HG03558 (cell line): ENCODE data around the gene PEPD.

Source experiments
- ATAC-seq: cut with Tn5 transposase; IDR thresholded peaks from one replicate; pipeline ENCODE4 v1.9.1; 2021; ENCODE audit warnings: moderate number of reproducible peaks; ENCODE audit not compliant: unreplicated experiment; ENCODE audit errors: extremely low read depth

The PEPD gene

DNA sequence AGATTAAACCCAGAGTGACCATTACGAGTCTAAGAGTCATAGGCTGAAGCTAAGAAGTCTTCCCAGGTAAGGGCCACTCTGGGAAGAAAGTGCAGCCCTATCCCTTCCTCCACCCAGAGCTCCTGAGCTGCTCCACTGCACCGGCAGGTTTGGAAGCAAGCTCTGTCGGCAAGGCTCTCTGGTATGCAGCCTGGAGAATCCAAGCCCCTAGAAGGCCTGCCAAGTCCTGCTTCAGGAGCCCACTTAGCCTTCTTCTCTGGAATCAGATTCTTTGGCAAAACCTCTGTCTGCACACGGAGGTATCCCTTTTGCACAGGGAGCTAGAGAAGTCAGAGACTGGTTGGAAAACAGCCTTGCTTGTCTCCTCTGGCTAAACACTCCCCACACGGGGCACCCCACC, 89.6 kb downstream of the PEPD start:
- no peak for ATAC-seq

DNA sequence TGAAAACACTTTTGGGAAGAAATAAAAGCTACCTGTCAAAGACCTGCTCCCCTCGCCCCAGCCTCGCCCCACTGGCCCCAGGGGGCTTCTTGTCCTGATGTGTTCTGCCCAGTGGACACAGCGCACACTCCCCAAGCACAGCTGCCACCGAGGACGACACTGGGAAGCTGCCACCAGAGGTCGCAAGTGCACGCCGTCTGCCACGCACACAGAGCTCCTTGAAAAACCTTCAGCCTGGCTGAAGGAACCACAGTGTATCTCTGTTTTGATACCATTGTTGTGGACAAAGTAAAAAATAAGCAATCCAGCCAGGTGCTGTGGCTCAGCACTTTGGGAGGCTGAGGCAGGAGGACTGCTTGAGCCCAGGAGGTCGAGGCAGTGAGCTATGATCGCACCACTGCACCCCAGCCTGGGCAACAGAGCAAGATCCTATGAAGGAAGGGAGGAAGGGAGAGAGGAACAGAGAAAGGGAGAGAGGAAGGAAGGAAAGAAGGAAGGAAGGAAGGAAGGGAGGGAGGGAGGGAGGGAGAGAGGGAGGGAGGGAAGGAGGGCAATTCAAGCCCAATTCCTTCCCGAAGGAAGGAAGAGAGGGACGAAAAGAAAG, 90.8 kb downstream of the PEPD start:
- ATAC-seq = no peak

DNA sequence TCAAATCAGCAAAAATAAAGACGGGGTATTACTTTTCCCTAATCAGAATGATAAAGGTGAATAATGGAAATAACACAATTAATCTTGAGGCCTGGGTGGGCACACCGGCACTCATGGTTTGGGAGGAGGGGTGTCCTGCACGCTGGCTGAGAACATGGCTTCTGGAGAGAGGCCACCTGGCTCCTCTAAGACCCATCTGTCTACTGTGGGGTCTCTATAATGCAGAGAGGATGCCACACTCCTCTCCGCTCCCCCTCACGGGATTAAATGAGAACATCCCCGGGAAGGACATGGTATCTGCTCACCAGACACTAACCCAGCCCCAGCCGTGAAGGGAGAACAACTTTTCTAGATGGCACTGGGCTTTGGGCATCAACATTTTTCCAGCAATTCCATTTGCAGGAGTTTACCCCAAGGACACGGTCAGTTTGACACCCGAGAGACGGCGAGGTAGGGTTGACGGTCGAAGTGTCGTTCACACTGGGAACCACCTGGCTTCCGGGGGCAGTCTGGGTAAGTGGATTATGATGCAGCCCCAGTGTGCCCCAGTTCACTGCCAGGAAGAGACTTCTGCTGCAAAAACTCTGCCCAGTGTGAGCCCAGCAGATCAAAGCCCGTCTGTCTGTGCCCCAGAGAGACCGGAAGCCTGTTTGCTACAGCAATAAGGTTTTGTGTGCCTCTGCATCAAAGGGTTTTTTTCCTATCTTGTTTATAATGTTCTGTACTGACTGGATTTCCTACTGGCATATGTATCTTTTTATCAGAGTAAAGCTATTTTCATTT, 91.5 kb downstream of the PEPD start:
- no peak for ATAC-seq

DNA sequence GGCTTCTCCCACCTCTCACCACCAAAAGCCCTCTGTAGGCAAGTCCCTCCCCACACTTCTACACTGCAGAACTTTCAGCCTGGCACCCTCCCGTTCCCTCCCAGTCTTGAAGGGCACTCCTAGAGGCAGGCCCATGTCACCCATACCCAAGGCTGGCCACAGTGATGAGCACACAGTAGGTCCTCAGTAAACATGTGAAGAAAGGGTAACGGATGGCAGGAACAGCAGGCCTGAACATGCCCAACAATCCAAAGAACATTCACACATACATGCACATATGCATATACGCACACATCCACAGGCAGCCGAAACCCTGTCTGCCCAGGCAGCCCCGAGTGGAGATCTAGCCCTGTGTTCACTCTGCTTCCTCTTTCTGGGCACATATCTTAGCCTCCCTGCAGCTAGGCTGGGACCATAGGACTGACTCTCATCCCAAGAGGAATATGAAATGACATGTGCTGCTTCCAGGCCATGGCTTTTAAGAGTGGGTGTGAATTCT, 92.9 kb downstream of the PEPD start:
- ATAC-seq = no peak

DNA sequence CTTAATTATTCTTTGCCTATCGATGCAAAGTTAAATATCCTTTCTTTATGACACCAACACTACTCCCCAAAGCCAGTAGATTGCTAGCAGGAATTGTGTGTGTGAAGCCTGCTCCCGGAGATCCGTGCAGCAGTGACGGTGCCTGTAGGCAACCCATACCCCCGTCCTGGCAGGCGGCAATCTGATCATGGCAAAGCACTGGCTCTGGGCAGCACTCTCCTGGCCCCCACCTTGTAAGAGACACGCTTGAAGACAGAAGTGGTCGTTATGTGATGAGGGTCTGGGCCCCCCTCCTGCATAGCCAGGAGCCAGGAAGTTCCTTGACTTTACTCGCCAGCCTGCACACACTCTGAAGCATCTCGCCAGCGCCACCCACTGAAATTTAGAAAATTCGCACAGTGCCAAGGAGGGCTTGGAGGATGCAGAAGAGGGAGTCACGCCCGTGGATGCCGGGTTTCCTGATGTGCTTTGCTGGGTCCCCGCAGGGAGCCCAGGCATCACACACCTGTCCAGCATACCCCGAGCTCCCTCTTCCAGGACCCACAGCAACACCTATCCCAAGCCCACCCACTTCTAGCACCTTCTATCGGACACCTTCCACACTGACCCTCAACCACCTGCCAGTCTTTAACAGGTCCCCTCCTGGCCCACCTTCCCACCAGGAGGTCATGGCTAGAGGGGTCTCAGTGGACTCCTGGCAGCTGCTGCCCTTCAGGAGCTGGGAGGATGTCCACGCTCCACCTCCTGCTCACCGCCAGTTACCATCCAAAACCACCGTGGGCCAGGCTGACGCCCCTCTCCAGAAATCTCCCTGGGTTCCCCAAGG, 93.6 kb downstream of the PEPD start:
- ATAC-seq = no peak

DNA sequence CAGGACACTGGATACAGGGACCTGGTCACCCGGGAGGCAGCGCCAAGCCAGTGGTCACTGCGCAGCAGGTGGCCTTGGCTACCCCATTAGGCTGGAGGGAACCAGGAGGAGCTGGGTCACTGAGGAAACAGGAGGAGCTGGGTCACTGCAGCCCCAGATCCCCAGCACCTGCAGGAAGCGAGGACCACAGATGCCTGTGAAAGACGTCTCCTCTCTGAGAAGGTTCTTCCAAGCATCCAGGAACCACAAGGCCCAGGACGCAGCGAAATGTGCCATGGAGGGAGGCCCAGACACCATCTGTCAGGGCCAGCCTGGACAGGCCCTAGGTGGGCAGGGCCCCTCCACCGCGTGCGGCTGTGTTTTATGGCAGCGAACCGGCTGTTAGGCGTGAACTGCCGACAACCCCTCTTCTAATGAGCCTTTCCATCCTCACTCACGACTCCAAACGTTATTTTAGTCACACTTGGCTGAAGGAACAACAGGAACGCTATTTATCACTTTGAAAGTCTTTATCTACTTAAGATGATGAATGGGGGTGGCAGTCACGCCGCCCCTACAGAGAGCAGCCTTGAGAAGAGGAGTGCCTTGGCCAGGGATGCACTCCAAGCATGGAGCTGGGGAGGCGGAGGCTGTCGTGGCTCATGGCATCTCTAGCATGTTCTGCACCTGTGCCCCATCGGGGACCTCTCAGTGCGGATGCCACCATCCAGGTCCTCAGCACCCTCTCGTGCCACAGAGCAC, 94.8 kb downstream of the PEPD start:
- no peak for ATAC-seq

DNA sequence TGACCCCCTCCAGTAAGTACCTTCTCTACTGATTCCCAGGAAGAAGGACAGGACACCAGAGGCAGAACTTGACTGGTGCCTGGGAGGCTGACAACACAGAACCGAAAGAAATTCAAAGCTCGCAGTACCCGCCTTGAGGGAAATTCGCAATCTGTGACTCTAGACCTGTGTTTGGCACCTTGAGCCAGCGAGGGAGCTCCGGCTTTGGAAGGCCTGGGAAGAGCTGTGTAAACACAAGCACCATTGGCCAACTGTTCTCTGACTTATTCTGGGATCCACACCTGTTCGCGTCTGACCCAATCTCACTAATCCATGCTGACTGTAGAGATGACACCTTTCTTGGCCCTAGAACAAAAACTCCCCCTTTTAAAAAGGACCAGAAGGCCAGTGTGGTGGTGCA, 97.4 kb downstream of the PEPD start:
- ATAC-seq = no peak

DNA sequence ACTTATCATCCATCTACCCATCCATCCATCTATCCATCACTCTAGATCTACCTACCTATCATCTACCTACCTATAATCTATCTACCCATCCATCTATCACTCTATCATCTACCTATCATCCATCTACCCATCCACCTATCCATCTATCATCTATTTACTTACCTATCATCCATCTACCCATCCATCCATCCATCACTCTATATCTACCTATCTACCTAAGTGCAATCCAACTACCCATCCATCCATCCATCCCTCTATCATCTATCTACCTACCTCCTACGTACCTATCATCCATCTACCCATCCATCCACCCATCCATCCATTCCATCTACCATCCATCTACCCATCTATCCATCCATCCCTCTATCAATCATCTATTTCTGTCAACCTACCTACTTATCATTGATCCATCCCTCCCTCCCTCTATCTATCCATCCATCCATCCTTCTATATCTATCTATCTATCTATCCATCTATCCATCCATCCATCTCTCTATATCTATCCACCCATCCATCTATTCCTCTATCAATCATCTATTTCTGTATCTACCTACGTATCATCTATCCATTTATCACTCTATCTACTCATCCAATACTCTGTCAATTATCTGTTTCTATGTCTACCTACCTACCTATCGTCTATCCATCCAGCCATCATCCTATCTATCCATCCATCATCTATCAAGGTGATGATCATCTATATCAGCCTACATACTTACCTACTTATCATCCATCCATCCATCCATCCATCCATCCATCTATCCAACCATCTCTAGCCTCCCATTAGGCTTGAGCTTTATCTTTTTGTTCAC, 99.0 kb downstream of the PEPD start:
- ATAC-seq = no peak

DNA sequence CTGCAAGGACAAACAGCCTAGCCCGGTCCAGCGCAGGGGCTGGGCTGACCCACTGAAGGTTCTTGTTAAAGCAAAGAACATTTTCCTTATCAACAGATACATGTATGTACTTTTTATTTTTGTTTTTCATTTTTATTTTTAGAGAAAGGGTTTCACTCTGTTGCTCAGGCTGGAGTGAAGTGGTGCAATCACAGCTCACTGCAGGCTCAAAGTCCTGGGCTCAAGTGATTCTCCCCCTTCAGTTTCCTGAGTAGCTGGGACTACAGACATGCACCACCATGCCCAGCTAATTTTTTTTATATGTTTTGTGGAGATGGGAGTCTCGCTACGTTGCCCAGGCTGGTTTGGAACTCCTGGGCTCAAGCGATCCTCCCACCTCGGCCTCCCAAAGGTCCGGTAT, 100.2 kb downstream of the PEPD start:
- no peak for ATAC-seq

DNA sequence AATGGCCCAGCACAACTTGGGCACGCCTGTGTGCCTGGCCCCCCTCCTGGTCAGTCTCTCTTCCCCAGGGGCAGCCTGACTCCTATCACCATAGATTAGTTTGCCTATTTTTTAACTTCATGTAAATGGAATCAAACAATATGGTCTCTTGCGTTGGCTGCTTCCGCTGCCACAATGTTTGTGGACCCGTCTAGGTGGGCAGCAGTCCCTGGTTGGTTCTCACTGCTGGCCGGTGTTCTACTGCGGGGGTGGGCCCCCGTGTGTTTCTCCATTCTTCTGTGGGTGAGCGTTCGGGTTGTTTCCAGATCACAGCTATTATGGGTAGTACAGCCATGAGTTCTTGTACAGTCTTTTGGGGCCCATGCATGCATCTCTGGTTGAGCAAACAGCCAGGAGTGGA, 100.8 kb downstream of the PEPD start:
- ATAC-seq = no peak

DNA sequence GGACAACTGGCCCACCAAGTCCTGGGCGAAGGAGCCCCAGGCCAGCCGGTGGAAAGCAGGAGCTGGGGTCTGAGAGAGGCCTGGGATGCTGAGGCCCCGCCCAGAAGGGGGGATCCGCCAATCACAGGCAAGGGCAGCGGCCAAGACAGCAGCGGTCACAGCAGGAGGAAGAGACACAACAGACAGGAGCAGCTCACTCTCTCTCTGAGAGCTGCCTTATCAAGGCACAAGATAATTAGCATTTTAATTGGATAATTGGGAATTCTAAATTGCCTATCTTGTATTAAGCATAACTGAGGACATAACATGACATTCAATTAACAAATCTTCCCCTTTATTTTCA, 101.8 kb downstream of the PEPD start:
- no peak for ATAC-seq

DNA sequence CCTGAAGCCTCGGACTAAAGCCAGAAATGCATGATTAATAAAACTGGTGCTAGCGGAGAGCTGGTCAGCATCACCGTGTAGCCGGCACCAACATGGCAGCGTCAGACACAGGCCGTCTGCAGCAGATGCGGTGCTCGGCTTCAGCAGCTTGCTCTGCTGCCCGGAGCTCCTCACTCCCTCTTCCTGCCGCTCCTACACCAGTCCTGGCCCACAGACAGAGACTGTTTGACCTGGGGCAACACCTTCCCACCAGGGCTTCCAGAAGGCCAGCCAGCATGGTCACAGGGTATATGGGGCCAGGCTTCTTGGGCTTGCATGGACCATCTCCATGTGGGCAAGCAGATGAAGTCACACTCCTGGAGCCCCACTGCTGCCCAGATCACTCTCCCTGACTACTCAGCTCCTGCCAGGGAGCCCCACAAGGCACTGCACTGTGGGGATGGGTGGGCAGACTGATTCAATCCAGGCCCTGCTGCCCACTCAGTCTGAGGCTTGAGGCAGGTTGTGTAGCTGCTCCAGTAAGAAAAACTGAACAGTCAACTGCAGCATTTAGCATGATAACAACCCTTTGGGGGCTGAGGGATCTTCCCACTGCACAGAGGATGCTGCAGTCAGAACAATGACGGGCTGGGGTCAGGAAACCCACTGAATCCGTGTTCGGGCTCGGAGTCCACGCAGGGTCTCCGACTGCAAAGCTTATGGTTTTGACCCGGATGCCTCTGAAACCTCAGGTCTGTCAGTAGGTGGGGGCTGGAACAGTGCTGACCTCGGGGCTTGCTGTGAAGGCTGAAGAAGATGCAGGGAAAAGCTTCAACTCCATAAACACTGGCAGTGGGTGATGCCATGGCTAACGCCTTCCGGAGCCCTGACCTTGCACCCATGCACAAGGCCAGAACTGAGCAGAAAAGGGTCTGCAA, 102.5 kb downstream of the PEPD start:
- no peak for ATAC-seq

DNA sequence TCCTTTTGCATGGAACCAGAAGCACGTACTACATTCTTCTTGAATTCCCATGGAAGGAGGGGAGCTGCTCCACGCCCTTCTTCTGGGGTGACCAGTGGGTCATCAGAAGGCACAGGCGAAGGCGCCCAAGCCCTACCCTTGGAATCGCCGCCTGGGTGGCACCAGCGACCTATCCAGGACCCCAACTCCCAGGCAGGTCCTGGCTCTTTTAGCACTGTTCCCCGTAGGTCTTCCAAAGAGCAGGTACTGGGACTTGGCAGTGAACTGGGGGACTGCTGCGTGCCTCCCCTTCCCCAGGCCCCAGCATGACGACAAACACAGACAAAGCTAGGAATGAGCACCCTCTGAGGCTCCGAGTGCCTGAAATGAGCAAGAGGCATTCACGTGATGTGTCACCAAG, 103.1 kb downstream of the PEPD start:
- no peak for ATAC-seq

DNA sequence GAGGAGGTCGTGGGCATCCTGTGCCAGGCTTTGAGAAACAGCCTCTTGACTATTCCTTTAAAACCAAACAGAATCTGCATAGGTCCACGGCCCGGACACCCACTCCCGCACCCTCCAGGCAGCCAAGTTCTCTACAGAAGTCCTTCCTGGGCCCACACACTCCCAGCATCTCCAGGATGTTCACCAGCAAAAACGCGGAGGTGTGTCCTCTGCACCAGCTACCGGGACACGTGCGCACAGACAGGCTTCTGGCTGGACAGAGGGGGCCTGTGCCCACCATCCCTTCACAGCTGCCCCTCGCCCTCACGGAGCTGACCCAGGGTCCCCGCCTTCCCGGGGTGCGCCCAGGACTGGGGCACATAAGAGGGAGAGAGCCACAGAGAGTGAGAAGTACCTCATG, 103.8 kb downstream of the PEPD start:
- no peak for ATAC-seq

DNA sequence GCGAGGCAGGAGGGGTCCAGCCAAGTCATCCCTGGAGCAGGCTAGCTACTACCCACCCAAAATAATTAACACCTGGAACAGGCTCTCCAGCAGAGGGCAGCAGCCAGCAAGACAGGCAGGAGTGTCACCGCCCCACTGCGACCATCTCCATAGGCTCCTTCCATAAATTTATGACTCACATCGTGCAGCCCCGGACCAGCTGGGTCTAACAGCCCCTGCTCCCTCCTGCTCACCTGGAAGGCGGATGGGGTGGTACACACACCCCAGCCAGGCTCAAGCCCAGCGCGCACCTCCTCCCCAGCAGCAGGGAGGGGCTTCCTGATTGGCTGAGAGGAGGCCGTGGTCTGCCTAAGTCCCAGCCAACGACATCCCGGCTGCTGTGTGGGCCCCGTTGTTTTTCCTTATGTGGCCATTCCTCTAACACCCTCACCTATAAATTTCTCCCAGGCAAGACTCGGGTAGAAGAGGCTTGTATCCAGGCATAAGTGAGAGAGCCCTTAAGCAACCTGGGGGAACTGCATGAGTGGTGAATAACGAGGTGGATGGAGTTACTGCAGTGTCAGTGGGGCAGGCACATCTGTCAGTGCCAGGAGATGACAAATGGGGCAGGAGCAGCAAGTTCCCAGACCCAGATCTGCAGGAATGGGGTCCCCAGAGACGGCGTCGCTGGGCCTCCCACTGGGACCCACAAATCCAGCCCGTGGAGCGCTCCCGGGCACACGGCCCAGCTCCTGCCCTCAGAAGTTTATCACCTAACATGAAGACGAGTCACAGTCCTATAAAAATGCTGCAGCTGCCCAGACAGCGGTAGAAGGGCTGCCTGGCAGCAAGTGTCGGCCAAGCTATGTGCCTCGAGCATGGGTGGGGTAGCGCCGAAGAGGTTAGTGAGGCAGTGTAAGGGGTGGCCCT, 105.0 kb downstream of the PEPD start:
- no peak for ATAC-seq

DNA sequence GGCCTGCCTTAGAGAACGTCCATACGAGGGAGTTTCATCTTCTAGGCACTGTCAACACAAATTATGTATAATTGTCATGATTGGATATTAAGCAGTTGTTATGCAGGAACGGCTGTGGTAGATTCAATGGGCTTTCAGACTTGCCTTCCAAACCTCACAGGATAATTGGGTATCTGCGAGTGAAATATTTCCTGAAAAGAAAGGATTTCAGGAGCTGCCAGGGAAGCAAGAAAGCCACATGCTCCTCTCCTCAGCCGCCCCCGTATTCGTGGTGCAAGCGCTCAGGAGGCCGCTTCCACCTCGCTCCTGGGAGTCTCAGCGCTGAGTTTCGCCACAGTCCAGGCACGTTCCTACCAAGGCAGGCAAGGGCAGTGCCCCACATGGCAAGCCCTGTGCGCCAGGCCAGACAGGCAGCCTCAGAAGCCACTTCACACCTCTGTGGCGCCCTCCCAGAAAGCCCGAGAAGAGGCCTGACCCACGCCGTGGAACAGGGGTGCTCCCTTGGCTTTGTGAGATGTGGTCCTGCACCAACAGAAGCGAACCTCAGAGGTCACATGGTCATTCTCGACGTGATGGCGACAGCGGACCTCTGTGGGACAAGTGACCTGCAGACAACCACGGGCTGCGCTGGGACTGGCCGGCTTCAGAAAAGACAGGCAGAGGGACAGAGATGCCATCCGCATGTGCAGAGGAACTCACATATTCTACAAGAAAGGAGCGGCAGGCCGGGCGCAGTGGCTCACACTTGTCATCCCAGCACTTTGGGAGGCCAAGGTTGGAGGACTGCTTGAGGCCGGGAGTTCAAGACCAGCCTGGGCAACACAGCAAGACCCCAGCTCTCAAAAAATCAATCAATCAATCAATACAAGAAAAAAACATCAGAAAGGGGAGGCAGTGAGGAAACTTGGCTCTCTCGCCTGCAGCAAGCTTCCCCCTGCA, 106.7 kb downstream of the PEPD start:
- ATAC-seq = no peak
